Mesothelial cell of epicardium (in vitro differentiated cells): ENCODE measurements around the gene TMBIM6. TPM values are rescaled to one million over a fixed set of nuclear protein-coding genes. Genes with fewer than 3 reads are reported as not detected.

ENCODE experiments used
- DNase-seq, 2 experiments: peaks; one replicate each; pipeline ENCODE4 v3.0.0; 2021; ENCODE audit warnings: low spot score in 2 of 2; ENCODE audit not compliant: unreplicated experiment in 2 of 2
- H3K27ac Mint-ChIP-seq: 2 replicates; pipeline ENCODE4 v1.8.0; 2021; ENCODE audit warnings: mixed read lengths
- H3K27me3 Mint-ChIP-seq: 2 replicates; pipeline ENCODE4 v1.8.0; 2021; ENCODE audit warnings: low read depth, mixed read lengths
- H3K36me3 Mint-ChIP-seq: 2 replicates; pipeline ENCODE4 v1.8.0; 2021; ENCODE audit warnings: mixed read lengths
- H3K4me1 Mint-ChIP-seq: 2 replicates; pipeline ENCODE4 v1.8.0; 2021; ENCODE audit warnings: mixed read lengths
- H3K4me3 Mint-ChIP-seq: 2 replicates; pipeline ENCODE4 v1.8.0; 2021; ENCODE audit warnings: mild to moderate bottlenecking, moderate library complexity, mixed read lengths
- H3K9me3 Mint-ChIP-seq: 2 replicates; pipeline ENCODE4 v1.8.0; 2021; ENCODE audit warnings: mixed read lengths
- CTCF ChIP-seq: fragments of 200-600 bp; sonication (generic); IDR thresholded peaks from one replicate; pipeline ENCODE4 v1.5.0; 2021; ENCODE audit warnings: antibody characterized with exemption; ENCODE audit not compliant: unreplicated experiment
- total RNA-seq: library from RNA; stranded (reverse); gene quantifications from 3 replicates; pipeline ENCODE4 v1.2.1, GENCODE V29; 2021

The TMBIM6 gene
- total RNA-seq, 1 donor from 2014 or later = 296 TPM

- Mint-ChIP-seq H3K4me3 (no peak overlapping the region), H3K36me3 (peaks cover 20% of the 10 kb centered on the region)
These were observed 59.2 kb downstream of the TMBIM6 start for GRCh38 chr12:49800421-49801140.

GRCh38 chr12:49801141-49802063 is 60.0 kb downstream of the TMBIM6 start:
- Mint-ChIP-seq H3K27ac (no peak overlapping the region), H3K9me3 (no peaks in the 10 kb centered on the region), H3K27me3 (no peaks in the 10 kb centered on the region), H3K36me3 (peaks cover 24% of the 10 kb centered on the region), H3K4me1 (no peaks in the 10 kb centered on the region), H3K4me3 (no peak overlapping the region)
- no peak for DNase-seq
- TF ChIP-seq CTCF = no peak

More at GRCh38 chr12:49800421-49801140, 59.2 kb downstream of the TMBIM6 start:
- Mint-ChIP-seq H3K27ac (no peak overlapping the region), H3K4me1 (no peaks in the 10 kb centered on the region), H3K27me3 (no peaks in the 10 kb centered on the region), H3K9me3 (no peaks in the 10 kb centered on the region)
- no peak for DNase-seq
- no peak for TF ChIP-seq CTCF

- DNase-seq = no peak
- Mint-ChIP-seq H3K27ac (no peak overlapping the region), H3K4me3 (no peak overlapping the region), H3K36me3 (peaks cover 24% of the 10 kb centered on the region), H3K27me3 (no peaks in the 10 kb centered on the region), H3K9me3 (no peaks in the 10 kb centered on the region), H3K4me1 (peaks cover 11% of the 10 kb centered on the region)
- TF ChIP-seq CTCF = no peak
These were observed 62.5 kb downstream of the TMBIM6 start for GRCh38 chr12:49803693-49804450.

DNA sequence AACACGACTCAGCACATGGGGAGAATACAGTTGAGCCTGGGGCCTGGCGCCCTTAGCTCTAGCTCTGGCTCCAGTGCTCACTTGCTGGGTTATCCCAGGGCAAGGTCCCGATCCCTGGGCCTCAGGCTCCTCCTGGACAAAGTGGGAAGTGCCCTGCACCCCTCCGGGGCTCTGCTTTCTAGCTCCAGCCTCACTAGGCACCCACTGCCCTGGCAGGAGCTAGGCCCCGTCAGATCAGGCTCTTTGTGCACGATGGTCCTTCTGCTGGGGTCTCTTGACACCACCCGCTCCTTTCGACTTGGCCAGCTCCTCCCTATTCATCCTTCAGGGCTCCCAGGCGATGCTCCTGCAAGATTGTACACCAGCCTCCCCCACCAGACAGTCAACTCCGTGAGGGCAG is 63.5 kb downstream of the TMBIM6 start:
- DNase-seq = no peak
- Mint-ChIP-seq H3K4me1 (peaks cover 21% of the 10 kb centered on the region), H3K27ac (no peak overlapping the region), H3K27me3 (no peaks in the 10 kb centered on the region), H3K4me3 (no peak overlapping the region), H3K9me3 (no peaks in the 10 kb centered on the region), H3K36me3 (peaks cover 21% of the 10 kb centered on the region)
- TF ChIP-seq CTCF = no peak

- Mint-ChIP-seq H3K4me3 (no peak overlapping the region), H3K4me1 (peaks cover 25% of the 10 kb centered on the region)
- TF ChIP-seq CTCF = no peak
These were observed 64.1 kb downstream of the TMBIM6 start for GRCh38 chr12:49805409-49805808.

More at GRCh38 chr12:49805409-49805808, 64.1 kb downstream of the TMBIM6 start:
- H3K9me3 Mint-ChIP-seq = no peaks in the 10 kb centered on the region
- DNase-seq = no peak
- no peak overlapping the region for H3K27ac Mint-ChIP-seq
- H3K27me3 Mint-ChIP-seq = no peaks in the 10 kb centered on the region
- H3K36me3 Mint-ChIP-seq = peaks cover 18% of the 10 kb centered on the region
